Measurements from ENCODE around the gene DSCAML1. TPM values are rescaled to one million over a fixed set of nuclear protein-coding genes. Genes with fewer than 3 reads are reported as not detected.
"Not testable (repeated sequence)": the region's sequence is repeated elsewhere in the genome, so short reads cannot be mapped to it uniquely, and the experiment has no call there.

DSCAML1 gene
- total RNA-seq, 4 donors from 2014 or later, result 0.54 to 1.8 (median 0.99) TPM

DNA sequence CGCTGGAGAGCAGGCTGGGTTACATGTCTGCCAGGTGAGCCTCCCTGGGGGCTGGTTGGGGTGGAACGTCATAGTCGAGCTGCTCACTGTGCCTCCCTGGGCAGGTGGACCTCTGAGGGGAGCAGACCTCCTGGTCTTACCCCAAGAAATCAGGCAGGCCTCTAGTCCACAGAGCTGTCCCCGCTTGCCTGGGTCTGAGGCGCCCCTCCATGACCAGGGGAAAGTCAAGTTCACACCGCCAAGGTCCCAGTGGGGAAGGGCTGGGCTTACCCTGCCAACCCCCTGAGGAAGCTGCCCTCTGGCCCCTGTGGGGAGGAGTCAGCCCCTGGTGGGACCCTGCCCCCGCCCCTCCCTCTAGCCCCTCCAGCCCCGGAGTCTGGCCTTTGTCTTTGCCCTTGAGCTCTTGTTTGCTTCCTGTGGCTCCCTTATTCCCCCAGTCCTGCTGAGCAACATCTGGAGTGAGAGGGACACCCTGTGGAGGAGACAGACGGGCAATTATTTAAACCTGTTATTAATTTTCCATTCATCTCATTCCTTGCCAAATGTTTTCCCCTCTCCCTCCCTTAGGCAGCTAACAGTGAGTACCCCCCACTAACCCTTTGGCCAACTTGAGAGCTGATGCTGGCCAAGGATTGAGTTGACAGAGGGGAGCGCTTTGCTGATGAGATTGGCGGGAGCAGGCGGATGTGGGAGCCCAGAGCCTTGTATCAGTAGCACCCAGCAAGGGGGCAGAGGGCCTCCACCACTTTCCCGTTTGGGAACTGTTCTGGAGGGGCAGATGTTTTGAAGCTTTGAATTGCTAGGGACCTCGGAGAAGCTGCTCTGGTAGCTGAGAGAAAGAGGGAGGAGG, 385.9 kb downstream of the DSCAML1 start:
- Histone ChIP-seq H3K4me1 (no peaks in the 10 kb centered on the region), H3K9me3 (no peaks in the 10 kb centered on the region), H3K36me3 (peaks cover 7 to 12% of the 10 kb centered on the region in 2 donors), H3K27me3 (no peaks in the 10 kb centered on the region), H3K4me3 (replicated peaks in 1 of 3) (no peak overlapping the region), H3K27ac (no peak overlapping the region)
- WGBS, 2 donors, result 82 to 92% methylated on average over 9 to 12 of the region's 14 CpGs
- intact Hi-C loops (cut with DNase I), result no loop called here
- no peak for DNase-seq
- TF ChIP-seq, protein P1, sequence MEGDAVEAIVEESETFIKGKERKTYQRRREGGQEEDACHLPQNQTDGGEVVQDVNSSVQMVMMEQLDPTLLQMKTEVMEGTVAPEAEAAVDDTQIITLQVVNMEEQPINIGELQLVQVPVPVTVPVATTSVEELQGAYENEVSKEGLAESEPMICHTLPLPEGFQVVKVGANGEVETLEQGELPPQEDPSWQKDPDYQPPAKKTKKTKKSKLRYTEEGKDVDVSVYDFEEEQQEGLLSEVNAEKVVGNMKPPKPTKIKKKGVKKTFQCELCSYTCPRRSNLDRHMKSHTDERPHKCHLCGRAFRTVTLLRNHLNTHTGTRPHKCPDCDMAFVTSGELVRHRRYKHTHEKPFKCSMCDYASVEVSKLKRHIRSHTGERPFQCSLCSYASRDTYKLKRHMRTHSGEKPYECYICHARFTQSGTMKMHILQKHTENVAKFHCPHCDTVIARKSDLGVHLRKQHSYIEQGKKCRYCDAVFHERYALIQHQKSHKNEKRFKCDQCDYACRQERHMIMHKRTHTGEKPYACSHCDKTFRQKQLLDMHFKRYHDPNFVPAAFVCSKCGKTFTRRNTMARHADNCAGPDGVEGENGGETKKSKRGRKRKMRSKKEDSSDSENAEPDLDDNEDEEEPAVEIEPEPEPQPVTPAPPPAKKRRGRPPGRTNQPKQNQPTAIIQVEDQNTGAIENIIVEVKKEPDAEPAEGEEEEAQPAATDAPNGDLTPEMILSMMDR (IDR thresholded peaks at IDR 0.05), result no peak
- TF ChIP-seq POLR2A (IDR thresholded peaks at IDR 0.05), result no peak

DNA sequence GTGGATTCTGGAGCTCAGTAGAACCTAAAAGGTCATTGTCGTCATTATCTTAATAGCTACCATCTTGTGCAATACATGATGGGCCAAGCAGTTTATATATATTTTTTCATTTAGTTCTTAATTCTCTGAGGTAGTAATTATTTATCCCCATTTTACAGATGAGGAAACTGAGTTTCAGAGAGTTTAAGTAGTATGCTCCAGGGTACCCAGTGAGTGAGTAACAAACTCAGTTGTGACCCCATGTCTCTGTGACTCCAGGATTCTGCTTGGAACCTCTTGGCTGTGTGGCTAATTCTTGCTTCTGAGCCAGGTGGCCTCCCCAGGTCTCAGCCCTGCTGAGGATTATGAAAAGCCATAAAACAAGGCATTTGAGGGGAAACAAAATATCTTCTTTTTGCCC, 386.8 kb downstream of the DSCAML1 start:
- Histone ChIP-seq H3K36me3 (peaks cover 7 to 12% of the 10 kb centered on the region in 2 donors), H3K27ac (no peak overlapping the region), H3K27me3 (no peaks in the 10 kb centered on the region), H3K4me1 (no peaks in the 10 kb centered on the region), H3K9me3 (no peaks in the 10 kb centered on the region), H3K4me3 (replicated peaks in 1 of 3) (no peak overlapping the region)
- TF ChIP-seq POLR2A (IDR thresholded peaks at IDR 0.05), result no peak
- TF ChIP-seq, protein P1 (IDR thresholded peaks at IDR 0.05), result no peak
- no peak for DNase-seq
- WGBS, 2 donors, result 92 to 98% methylated on average over 1 of the region's 1 CpG
- intact Hi-C loops (cut with DNase I), result no loop called here

DNA sequence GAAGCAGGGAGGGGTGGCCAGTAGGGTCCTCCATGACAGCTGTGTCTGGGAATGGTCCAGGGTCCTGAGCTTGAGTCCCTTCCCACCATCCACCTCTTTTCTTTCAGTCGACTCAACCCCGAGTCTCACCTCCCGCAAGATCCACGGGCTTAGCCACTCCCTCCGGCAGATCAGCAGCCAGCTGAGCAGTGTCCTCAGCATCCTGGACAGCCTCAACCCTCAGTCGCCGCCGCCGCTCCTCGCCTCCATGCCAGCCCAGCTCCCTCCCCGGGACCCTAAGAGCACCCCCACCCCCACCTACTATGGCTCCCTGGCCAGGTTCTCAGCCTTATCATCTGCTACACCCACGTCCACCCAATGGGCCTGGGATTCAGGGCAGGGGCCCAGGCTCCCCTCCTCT, 387.5 kb downstream of the DSCAML1 start:
- intact Hi-C loops (cut with DNase I), result no loop called here
- H3K27me3 ChIP-seq, result no peaks in the 10 kb centered on the region
- no peaks in the 10 kb centered on the region for H3K9me3 ChIP-seq
- DNase-seq, result no peak
- TF ChIP-seq POLR2A (IDR thresholded peaks at IDR 0.05), result no peak
- TF ChIP-seq, protein P1 (IDR thresholded peaks at IDR 0.05), result no peak
- H3K4me1 ChIP-seq, result no peaks in the 10 kb centered on the region
- peaks cover 9 to 17% of the 10 kb centered on the region in 2 donors for H3K36me3 ChIP-seq
- H3K4me3 ChIP-seq (replicated peaks in 1 of 3), result no peak overlapping the region
- 96 to 99% methylated on average over 12 of the region's 12 CpGs for WGBS, 2 donors
- no peak overlapping the region for H3K27ac ChIP-seq

DNA sequence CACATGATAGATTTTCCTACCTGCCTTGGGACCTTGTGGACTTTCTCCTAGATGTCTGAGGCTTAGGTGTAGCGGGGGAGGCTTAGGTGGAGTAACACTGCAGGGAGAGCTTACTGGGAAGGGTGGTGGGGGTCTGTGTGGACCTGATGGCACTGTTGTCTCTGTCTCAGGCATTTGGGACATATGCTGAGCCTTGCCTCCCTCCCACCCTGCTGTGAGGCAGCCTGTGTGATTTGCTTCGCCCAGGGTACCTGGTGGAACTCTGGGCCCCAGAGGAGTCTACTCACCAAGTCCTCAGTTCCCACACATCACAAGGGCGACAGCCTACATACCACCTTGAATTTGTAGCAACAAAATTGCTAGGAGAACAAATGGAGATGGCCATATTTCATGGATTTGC, 388.7 kb downstream of the DSCAML1 start:
- H3K27me3 ChIP-seq, result no peaks in the 10 kb centered on the region
- 87 to 100% methylated on average over 2 to 3 of the region's 3 CpGs for WGBS, 2 donors
- no peak for DNase-seq
- H3K27ac ChIP-seq, result no peak overlapping the region
- no peaks in the 10 kb centered on the region for H3K4me1 ChIP-seq
- TF ChIP-seq, protein P1 (IDR thresholded peaks at IDR 0.05), result no peak
- no peak for TF ChIP-seq POLR2A (IDR thresholded peaks at IDR 0.05)
- peaks cover 12 to 21% of the 10 kb centered on the region in 2 donors for H3K36me3 ChIP-seq
- H3K4me3 ChIP-seq (replicated peaks in 1 of 3), result no peak overlapping the region
- intact Hi-C loops (cut with DNase I), result no loop called here
- no peaks in the 10 kb centered on the region for H3K9me3 ChIP-seq

DNA sequence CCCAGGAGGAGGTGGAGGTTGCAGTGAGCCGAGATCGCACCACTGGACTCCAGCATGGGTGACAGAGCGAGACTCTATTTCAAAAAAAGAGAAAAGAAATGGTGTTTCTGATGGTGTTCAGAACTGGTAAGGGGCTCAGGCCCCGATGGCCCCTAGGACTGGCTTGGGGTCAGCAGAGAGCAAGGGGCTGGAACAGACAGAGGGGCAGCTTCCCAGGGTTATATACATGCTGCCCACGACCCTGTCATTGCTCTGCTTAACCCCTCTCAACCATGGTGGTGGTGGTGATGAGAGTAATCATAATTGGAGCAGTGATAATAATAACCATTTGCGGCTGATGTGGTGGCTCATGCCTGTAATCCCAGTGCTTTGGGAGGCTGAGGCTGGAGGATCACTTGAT, 390.0 kb downstream of the DSCAML1 start:
- H3K9me3 ChIP-seq, result no peaks in the 10 kb centered on the region
- H3K27ac ChIP-seq, result no peak overlapping the region
- no peak for DNase-seq
- H3K36me3 ChIP-seq, result peaks cover 12 to 21% of the 10 kb centered on the region in 2 donors
- 96 to 97% methylated on average over 6 of the region's 6 CpGs for WGBS, 2 donors
- no peak for TF ChIP-seq POLR2A (IDR thresholded peaks at IDR 0.05)
- TF ChIP-seq, protein P1 (IDR thresholded peaks at IDR 0.05), result no peak
- H3K4me1 ChIP-seq, result no peaks in the 10 kb centered on the region
- no peak overlapping the region for H3K4me3 ChIP-seq (replicated peaks in 1 of 3)
- intact Hi-C loops (cut with DNase I), result no loop called here
- no peaks in the 10 kb centered on the region for H3K27me3 ChIP-seq

DNA sequence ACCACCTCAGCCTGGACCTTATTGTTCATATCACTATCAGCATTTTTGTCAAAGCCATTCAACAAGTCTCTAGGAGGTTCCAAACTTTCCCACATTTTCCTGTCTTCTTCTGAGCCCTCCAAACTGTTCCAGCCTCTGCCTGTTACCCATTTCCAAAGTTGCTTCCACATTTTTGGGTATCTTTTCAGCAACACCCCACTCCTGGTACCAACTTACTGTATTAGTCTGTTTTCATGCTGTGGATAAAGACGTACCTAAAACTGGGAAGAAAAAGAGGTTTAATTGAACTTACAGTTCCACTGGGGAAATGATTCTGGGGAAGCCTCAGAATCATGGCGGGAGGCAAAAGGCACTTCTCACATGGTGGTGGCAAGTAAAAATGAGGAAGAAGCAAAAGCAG, 391.1 kb downstream of the DSCAML1 start:
- H3K27me3 ChIP-seq; H3K9me3 ChIP-seq; H3K4me3 ChIP-seq (replicated peaks in 1 of 3); H3K27ac ChIP-seq; intact Hi-C loops (cut with DNase I); H3K4me1 ChIP-seq; DNase-seq: not testable (repeated sequence)
- 98 to 100% methylated on average over 2 of the region's 2 CpGs for WGBS, 2 donors
- H3K36me3 ChIP-seq, result peaks cover 12 to 21% of the 10 kb centered on the region in 2 donors

DNA sequence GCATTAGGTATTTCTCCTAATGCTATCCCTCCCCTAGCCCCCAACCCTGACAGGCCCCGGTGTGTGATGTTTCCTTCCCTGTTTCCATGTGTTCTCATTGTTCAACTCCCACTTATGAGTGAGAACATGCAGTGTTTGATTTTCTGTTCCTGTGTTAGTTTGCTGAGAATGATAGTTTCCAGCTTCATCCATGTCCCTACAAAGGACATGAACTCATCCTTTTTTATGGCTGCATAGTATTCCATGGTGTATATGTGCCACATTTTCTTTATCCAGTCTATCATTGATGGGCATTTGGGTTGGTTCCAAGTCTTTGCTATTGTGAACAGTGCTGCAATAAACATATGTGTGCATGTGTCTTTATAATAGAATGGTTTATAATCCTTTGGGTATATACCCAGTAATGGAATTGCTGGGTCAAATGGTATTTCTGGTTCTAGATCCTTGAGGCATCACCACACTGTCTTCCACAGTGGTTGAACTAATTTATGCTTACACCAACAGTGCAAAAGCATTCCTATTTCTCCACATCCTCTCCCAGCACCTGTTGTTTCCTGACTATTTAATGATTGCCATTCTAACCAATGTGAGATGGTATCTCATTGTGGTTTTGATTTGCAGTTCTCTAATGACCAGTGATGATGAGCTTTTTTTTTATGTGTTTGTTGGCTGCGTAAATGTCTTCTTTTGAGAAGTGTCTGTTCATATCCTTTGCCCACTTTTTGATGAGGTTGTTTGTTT, 397.7 kb downstream of the DSCAML1 start:
- H3K27me3 ChIP-seq; DNase-seq; H3K4me3 ChIP-seq (replicated peaks in 1 of 3); H3K9me3 ChIP-seq; H3K4me1 ChIP-seq; intact Hi-C loops (cut with DNase I); H3K27ac ChIP-seq: not testable (repeated sequence)
- H3K36me3 ChIP-seq, result peaks cover 26 to 40% of the 10 kb centered on the region in 2 donors
- WGBS, 2 donors, result 98% methylated on average over 2 of the region's 2 CpGs
